ENCODE measurements around the gene ZFPM1.

DNA sequence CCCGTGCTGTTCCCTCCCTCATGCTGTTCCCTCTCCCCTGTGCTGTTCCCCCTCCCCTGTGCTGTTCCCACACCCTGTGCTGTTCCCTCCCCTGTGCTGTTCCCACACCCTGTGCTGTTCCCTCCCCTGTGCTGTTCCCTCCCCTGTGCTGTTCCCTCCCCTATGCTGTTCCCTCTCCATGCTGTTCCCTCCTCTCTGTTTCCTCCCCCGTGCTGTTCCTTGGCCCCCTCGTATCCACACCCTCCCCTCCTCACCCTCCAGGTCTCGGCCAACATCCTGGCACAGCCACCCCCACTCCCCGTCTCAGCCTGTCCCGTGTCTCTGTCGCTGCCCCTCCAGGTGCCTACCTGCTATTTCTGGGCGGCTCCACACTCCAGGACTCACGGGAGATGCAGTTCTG, 68.6 kb downstream of the ZFPM1 start:
- TF ChIP-seq CTCF (IDR thresholded peaks at IDR 0.05; ENCODE audit: low read depth, low read length) (no peak), EZH2phosphoT487 (IDR thresholded peaks at IDR 0.05; ENCODE audit: low read depth) (no peak)

Data from OCI-LY3 (cell line).